Embryonic facial prominence (tissue), 1 donor: ENCODE data around the gene SCUBE1.
A peak's percentile ranks its signal among the peaks of the same experiment; 100 is the strongest.
"Not testable (repeated sequence)": the region's sequence is repeated elsewhere in the genome, so short reads cannot be mapped to it uniquely, and the experiment has no call there.

Experiments
- DNase-seq: peaks from one replicate; pipeline ENCODE4 v3.0.0-alpha.2; 2016; ENCODE audit errors: extremely low spot score

Gene SCUBE1

DNA sequence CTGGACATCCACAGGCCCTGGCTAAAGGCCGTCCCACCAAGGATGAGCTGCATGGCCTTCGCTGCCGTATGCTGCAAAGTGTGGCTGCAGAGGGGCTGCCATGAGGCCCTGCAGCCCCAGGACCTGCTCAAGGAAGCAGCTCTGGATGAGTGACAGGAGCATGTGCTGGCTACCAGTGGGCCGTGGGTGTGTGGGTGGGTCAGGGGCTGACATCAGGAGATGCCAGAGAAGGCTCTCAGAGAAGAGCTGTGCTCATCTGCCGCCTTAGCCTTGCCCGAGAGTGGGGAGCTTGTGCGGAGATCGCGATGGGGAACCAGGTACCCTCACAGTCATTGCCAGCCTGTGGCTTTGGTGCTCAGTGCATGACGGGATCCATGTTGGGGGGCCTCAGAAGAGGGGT lies 41.3 kb downstream of the SCUBE1 start:
- no peak for DNase-seq

DNA sequence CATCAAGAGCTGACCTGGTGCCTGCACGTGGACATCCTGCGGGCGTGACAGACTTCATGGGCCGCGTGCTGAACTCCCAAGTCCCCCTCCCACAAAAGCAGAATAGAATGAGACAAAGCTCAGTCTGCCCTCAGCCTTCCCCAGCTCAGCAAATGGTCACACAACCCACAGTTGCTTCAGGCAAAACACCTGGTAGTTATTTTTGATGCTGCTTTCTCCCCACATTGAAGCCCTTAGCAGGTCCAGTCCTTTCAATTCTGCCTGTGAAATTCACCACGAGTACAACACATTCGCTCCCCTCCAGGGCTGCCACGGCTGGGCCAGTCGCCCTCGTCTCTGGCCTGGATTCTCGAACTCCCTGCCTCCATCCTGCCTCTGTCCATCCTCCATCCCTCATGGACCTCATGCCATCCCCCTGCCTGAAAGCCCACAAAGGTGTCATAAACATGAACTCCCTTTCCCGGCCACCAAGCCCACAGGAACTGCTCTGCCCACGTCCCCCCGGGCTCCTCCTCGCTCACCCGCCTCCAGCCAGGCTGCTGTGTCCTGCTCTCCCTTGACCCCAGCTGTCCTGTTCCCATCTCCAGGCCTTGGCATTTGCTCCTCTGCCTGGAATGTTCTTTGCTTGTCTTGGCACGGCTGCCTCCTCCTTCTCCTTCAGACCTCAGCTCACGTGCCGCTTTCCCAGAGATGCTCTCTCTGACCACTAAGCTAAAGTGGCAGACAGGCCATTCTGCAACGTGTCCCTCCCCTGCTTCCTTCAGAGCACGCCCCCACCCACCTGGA lies 42.1 kb downstream of the SCUBE1 start:
- no peak for DNase-seq

GRCh38 chr22:43299736-43300135 lies 43.4 kb downstream of the SCUBE1 start:
- DNase-seq, result no peak

GRCh38 chr22:43298062-43298801 lies 44.9 kb downstream of the SCUBE1 start:
- peak; percentile 49 for DNase-seq

- DNase-seq, result no peak
These were observed 45.7 kb downstream of the SCUBE1 start for GRCh38 chr22:43297270-43298061.

DNA sequence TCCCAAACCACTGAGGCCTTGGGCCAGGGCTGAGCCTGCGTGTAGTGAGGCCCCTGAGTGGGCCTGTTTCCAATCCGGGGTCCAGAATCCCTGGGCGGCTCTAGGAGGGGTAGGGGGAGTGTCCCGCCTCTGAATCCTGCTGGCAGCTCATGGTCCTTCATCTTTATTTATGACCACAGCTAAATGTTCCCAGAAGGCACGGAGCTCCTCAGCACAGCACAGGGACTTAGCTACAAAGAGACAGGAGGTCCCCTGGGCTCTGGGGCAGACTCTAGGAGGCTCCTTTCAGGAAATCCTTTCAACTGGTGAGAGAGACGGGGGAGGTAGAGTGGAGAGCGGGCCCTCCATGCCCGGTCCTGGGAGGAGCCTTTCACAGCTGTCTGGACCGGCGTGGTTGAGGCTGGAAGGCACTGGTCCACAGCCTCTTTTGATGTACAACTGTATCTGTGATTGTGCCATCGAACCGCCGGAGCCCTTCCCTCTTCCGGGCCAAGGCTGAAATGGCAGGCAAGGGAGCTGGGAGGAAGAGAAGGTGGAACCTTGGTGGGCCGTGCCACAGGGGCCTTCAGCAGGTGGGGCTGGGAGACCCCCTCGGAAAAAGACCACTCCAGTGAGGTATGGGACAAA lies 46.8 kb downstream of the SCUBE1 start:
- DNase-seq, result no peak

- DNase-seq, result no peak
These were observed 47.5 kb downstream of the SCUBE1 start for GRCh38 chr22:43295660-43296059.

GRCh38 chr22:43295173-43295572 lies 48.0 kb downstream of the SCUBE1 start:
- DNase-seq, result no peak

GRCh38 chr22:43293655-43294392 lies 49.3 kb downstream of the SCUBE1 start:
- DNase-seq, result no peak

DNA sequence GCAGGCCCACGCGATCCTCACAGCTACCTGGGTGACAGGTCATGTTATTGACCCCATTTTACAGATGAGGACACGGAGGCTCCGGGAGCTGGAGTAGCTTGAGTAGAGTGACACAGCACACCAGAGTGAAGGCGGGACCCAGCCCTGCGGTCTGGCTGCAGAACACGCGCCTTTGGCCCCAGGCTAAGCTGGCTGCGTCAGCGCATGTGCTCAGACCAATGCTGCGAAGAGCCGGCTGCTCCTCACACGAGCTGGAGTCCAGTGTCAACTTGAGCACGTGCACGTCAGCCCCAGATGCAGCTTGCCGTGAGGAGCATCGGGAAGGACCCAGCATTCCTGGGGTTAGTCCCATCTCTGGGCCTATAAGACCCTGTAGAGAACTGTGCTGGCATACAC lies 49.9 kb downstream of the SCUBE1 start:
- DNase-seq, result no peak

GRCh38 chr22:43292630-43293018 lies 50.5 kb downstream of the SCUBE1 start:
- DNase-seq, result no peak

- DNase-seq, result no peak
These were observed 51.8 kb downstream of the SCUBE1 start for GRCh38 chr22:43291381-43291780.

DNA sequence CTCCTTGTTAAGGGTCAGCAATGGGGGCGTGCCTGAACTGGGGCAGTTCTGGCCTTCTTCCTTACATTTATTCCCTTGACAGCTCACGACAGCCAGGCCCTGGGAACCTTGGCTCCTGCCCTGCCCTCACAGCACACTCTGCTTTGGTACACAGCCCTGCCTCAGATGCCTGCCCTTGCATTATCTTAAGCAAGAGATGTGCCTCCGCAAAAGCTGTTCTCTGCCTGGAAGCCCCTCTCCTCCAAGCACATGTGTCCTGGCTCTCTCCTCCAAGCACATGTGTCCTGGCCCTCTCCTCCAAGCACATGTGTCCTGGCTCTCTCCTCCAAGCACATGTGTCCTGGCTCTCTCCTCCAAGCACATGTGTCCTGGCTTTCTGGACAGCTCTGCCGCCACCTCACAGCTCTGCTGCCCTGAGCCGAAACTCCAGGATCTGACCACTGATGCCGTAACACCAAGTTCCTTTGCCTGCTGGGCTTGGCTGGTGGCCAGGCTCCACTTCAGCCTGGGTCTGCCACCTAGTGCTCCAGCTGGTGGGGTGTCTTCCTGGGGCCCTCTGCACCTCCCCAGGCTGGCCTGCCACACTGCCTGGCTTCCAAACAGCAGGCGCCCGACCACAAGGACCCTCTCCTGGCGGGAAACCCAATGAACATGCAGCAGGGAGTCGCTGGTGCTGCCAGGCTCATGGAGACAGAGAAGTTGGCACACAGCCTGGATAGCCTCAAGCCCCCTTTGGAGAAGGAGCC lies 53.0 kb downstream of the SCUBE1 start:
- DNase-seq, result no peak

GRCh38 chr22:43289531-43289963 lies 53.6 kb downstream of the SCUBE1 start:
- DNase-seq, result no peak

- no peak for DNase-seq
These were observed 54.3 kb downstream of the SCUBE1 start for GRCh38 chr22:43288807-43289420.

DNA sequence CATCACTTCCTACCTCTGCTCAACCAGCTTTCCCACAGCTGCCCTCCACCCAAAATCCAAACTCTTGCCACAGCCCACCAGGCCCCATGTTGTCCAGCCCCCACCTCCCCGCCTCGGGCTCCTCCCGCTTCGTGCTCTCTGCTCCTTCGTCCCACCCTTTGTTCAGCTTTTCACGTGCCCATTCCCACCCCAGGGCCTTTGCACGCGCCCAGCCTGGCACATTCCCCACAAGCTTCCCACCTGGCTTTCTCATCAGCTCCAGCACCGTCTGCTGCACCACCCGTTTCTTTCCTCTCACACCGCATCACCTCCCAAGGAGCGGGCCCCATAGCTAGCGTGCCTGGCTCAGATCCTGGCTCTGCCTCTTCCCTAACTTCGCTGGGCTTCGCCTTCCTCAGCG lies 54.8 kb downstream of the SCUBE1 start:
- DNase-seq, result no peak

GRCh38 chr22:43287441-43287840 lies 55.7 kb downstream of the SCUBE1 start:
- DNase-seq, result no peak

GRCh38 chr22:43281394-43281793 lies 61.8 kb downstream of the SCUBE1 start:
- DNase-seq, result no peak

DNA sequence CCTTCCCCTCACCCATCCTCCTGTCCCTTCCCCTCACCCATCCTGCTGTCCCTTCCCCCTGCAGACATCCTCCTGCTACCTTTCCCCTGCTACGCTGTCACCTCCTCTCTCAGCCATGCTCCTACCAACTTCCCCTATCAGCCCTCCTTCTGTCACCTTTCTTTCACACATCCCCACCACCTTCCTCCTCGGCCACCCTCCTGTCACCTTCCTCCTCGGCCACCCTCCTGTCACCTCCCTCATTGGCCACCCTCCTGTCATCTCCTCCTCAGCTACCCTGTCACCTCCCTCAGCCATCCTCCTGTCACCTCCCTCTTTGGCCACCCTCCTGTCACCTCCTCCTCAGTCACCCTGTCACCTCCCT lies 62.7 kb downstream of the SCUBE1 start:
- not testable (repeated sequence) for DNase-seq

- no peak for DNase-seq
These were observed 63.2 kb downstream of the SCUBE1 start for GRCh38 chr22:43279867-43280522.
